HepG2 (cell line): ENCODE data around the gene CABLES2. TPM values are rescaled to one million over a fixed set of nuclear protein-coding genes. Genes with fewer than 3 reads are reported as not detected.

ENCODE experiments used
- CREB1 ChIP-seq, 2 experiments: fragments of 450-650 bp in 1 of 2; IDR thresholded peaks; 2 replicates each; pipeline ENCODE4 v1.6.1; 2016 to 2017; ENCODE audit warnings: control low read depth in 1 of 2, mild to moderate bottlenecking in 1 of 2, missing compliant biosample characterization in 1 of 2, missing genetic modification characterization in 1 of 2
- ETV5 ChIP-seq: IDR thresholded peaks from 2 replicates; pipeline ENCODE4 v1.6.1; 2018; ENCODE audit warnings: missing biosample characterization, missing genetic modification reagents, inconsistent platforms, borderline replicate concordance
- FLYWCH1 ChIP-seq: sonication (generic); formaldehyde crosslinking; IDR thresholded peaks from 2 replicates; pipeline ENCODE4 v1.8.1; 2023; ENCODE audit warnings: mild to moderate bottlenecking, missing genetic modification reagents
- FOXO1 ChIP-seq: sonication (generic); formaldehyde crosslinking; IDR thresholded peaks from 2 replicates; pipeline ENCODE4 v1.4.0; 2020; ENCODE audit warnings: missing genetic modification reagents
- FOXP1 ChIP-seq, 2 experiments: fragments of 450-650 bp in 1 of 2; IDR thresholded peaks; 2 replicates each; pipeline ENCODE4 v1.6.1; 2017 to 2018; ENCODE audit warnings: antibody characterized with exemption in 1 of 2
- MTA1 ChIP-seq: sonication (generic); formaldehyde crosslinking; IDR thresholded peaks from 2 replicates; pipeline ENCODE4 v1.4.0; 2020; ENCODE audit warnings: missing genetic modification reagents, mild to moderate bottlenecking, borderline replicate concordance
- NFYC ChIP-seq: IDR thresholded peaks from 2 replicates; pipeline ENCODE4 v1.6.1; 2016; ENCODE audit warnings: missing genetic modification reagents, missing compliant biosample characterization
- PHF20 ChIP-seq: sonication (generic); formaldehyde crosslinking; IDR thresholded peaks from 2 replicates; pipeline ENCODE4 v1.5.0; 2020; ENCODE audit warnings: mild to moderate bottlenecking, missing genetic modification reagents
- SMYD3 ChIP-seq: sonication (generic); formaldehyde crosslinking; IDR thresholded peaks from 2 replicates; pipeline ENCODE4 v1.8.1; 2023; ENCODE audit warnings: mild to moderate bottlenecking, missing genetic modification reagents
- TSC22D2 ChIP-seq: sonication (generic); formaldehyde crosslinking; IDR thresholded peaks from 2 replicates; pipeline ENCODE4 v1.5.1; 2020; ENCODE audit warnings: missing genetic modification reagents, mild to moderate bottlenecking, borderline replicate concordance
- ZNF136 ChIP-seq: sonication (generic); formaldehyde crosslinking; IDR thresholded peaks from 2 replicates; pipeline ENCODE4 v1.8.1; 2022; ENCODE audit warnings: low read depth, mild to moderate bottlenecking, moderate library complexity, missing genetic modification reagents
- ZSCAN25 ChIP-seq: sonication (generic); formaldehyde crosslinking; IDR thresholded peaks from 2 replicates; pipeline ENCODE4 v1.8.0; 2022; ENCODE audit warnings: mild to moderate bottlenecking, missing genetic modification reagents
- polyA plus RNA-seq, 8 experiments: library from polyadenylated mRNA; depleted of rRNA in 3 of 8; stranded (reverse) in 7 of 8; unstranded in 1 of 8; fragments of >200 nt; fragmentation: Illumina TruSeq in 4 of 8; extraction: Trizol in 4 of 8; gene quantifications; 2 replicates each; pipeline versions ENCODE4 v1.2.1 to v1.2.3, GENCODE V29; 2011 to 2016; ENCODE audit warnings: low read depth in 4 of 8, missing spikeins in 1 of 8, mixed read lengths in 1 of 8; ENCODE audit not compliant: insufficient read depth in 1 of 8
- total RNA-seq, 5 experiments: library from RNA; depleted of rRNA; stranded (reverse); fragments of >200 nt; fragmentation: Illumina TruSeq; extraction: Trizol; gene quantifications; 2 replicates each; pipeline ENCODE4 v1.2.3, GENCODE V29; 2016; ENCODE audit warnings: low read depth in 1 of 5
- TF ChIP-seq, protein P1 (sequence below): sonication (generic); formaldehyde crosslinking; IDR thresholded peaks from 2 replicates; pipeline ENCODE4 v1.5.0; 2020; ENCODE audit warnings: mild to moderate bottlenecking, missing genetic modification reagents, borderline replicate concordance
- TF ChIP-seq, protein P2 (sequence below): sonication (generic); formaldehyde crosslinking; IDR thresholded peaks from 2 replicates; pipeline ENCODE4 v1.4.0; 2020; ENCODE audit warnings: mild to moderate bottlenecking, missing genetic modification reagents
- TF ChIP-seq, protein P3 (sequence below): sonication (generic); formaldehyde crosslinking; IDR thresholded peaks from 2 replicates; pipeline ENCODE4 v1.4.0; 2020; ENCODE audit warnings: mild to moderate bottlenecking, missing genetic modification reagents
- TF ChIP-seq, protein P4 (sequence below): sonication (generic); formaldehyde crosslinking; IDR thresholded peaks from 2 replicates; pipeline ENCODE4 v1.9.0; 2021; ENCODE audit warnings: missing genetic modification reagents, mild to moderate bottlenecking, borderline replicate concordance

CABLES2 gene
- total and polyA plus RNA-seq, 2 of the 13 experiments (the other 11 are each of a cell fraction or from before 2014, with no cell fraction given): 5.2 to 9.7 TPM

DNA sequence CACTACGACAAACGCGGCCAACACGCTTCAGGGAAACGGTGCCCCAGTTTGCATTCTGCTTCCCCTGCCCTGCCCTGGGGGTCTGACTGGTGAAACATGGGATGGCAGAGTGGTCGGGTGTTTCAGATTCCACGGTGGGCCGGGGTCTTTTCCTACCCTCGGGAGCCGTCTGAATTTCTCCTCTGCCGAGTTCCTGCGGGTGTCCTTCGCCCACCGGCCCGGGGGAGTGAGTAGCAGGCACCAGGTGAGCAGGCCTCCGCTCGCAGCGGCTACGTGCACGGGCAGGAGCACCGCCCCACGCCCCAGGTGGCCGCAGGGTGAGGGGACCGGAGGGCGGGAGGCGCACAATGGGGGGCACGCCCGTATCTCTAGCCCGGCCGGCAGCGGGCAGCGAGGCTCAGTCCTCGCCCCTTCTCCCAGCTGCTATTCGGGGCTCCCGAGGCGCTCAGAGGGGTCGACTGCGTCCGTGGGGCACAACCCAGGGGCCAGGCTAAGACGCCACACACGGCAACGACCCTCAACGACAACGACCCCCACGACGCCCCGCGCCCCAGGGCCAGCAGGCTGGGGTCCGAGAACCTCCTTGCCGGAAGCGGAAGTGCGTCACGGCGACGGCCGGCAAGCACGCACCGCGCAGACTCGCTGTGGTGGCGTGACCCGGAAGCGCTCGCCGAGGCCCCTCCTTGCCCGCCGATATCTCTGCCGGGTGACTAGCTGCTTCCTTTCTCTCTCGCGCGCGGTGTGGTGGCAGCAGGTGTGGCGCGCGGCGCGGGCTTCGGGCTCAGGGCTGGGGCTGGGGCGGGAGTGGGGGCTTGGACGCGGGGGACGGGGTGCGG, 20.5 kb downstream of the CABLES2 start, which contains the start of gene RPS21 (continued):
- TF ChIP-seq, protein P1, sequence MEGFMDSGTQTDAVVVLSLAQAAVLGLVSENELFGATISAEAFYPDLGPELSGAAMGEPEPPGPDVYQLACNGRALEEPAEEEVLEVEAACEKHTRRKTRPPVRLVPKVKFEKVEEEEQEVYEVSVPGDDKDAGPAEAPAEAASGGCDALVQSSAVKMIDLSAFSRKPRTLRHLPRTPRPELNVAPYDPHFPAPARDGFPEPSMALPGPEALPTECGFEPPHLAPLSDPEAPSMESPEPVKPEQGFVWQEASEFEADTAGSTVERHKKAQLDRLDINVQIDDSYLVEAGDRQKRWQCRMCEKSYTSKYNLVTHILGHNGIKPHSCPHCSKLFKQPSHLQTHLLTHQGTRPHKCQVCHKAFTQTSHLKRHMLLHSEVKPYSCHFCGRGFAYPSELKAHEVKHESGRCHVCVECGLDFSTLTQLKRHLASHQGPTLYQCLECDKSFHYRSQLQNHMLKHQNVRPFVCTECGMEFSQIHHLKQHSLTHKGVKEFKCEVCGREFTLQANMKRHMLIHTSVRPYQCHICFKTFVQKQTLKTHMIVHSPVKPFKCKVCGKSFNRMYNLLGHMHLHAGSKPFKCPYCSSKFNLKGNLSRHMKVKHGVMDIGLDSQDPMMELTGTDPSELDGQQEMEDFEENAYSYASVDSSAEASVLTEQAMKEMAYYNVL (CRISPR knock-in tag): 0 out of 2 replicates have a peak, but pooled peaks have one; percentile 78
- TF ChIP-seq ZNF136: no peak
- peak; percentile 46; the same call in 1 of the 2 replicates for TF ChIP-seq NFYC
- TF ChIP-seq, protein P2, sequence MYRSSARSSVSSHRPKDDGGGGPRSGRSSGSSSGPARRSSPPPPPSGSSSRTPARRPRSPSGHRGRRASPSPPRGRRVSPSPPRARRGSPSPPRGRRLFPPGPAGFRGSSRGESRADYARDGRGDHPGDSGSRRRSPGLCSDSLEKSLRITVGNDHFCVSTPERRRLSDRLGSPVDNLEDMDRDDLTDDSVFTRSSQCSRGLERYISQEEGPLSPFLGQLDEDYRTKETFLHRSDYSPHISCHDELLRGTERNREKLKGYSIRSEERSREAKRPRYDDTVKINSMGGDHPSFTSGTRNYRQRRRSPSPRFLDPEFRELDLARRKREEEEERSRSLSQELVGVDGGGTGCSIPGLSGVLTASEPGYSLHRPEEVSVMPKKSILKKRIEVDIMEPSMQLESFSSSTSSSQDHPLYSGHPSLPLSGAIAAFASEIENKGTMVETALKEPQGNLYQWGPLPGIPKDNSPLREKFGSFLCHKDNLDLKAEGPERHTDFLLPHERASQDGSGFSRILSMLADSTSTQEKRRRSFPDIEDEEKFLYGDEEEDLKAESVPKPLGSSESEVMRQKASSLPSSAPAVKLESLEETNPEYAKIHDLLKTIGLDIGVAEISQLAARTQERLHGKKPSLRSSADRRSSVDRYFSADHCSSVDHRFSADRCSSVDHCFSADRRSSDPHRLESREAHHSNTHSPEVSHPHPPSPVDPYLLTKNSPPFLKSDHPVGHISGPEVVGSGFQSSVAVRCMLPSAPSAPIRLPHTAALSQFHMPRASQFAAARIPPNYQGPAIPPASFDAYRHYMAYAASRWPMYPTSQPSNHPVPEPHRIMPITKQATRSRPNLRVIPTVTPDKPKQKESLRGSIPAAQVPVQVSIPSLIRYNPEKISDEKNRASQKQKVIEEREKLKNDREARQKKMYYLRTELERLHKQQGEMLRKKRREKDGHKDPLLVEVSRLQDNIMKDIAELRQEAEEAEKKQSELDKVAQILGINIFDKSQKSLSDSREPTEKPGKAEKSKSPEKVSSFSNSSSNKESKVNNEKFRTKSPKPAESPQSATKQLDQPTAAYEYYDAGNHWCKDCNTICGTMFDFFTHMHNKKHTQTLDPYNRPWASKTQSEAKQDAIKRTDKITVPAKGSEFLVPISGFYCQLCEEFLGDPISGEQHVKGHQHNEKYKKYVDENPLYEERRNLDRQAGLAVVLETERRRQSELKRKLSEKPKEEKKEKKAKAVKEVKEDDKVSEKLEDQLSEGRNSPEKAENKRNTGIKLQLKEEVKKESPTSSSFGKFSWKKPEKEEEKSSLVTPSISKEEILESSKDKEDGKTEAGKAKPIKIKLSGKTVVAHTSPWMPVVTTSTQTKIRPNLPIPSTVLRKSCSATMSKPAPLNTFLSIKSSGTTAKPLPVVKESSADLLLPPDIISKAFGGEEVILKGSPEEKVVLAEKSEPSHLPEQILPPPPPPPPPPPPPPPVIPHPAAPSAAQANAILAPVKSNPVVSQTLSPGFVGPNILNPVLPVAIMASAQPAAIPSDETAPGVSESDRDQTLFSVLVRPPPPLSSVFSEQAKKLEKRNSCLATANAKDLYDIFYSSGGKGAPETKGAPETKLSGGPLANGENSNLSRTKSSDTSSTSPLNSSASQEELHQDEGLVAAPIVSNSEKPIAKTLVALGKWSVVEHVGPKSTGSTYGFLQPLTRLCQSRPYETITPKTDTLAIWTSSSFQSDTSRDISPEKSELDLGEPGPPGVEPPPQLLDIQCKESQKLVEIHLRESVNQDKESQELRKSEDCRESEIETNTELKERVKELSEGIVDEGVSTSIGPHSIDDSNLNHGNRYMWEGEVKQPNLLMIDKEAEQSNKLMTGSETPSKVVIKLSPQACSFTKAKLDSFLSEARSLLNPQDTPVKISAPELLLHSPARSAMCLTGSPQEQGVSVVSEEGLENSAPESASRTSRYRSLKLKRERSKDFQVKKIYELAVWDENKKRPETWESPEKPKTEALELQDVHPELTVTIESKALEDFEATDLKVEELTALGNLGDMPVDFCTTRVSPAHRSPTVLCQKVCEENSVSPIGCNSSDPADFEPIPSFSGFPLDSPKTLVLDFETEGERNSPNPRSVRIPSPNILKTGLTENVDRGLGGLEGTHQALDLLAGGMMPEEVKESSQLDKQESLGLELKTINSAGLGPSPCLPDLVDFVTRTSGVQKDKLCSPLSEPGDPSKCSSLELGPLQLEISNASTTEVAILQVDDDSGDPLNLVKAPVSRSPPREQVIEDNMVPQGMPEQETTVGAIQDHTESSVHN: peak; percentile 93; the same call in 1 of the 2 replicates
- TF ChIP-seq FLYWCH1 (CRISPR knock-in tag): no peak
- TF ChIP-seq, protein P3, sequence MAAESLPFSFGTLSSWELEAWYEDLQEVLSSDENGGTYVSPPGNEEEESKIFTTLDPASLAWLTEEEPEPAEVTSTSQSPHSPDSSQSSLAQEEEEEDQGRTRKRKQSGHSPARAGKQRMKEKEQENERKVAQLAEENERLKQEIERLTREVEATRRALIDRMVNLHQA (CRISPR knock-in tag): no peak
- TF ChIP-seq FOXP1 (IDR thresholded peaks at IDR 0.05): no peak
- TF ChIP-seq FOXP1 (CRISPR knock-in tag; IDR thresholded peaks at IDR 0.05): no peak
- TF ChIP-seq ZSCAN25: no peak; the same call in 1 of the 2 replicates
- TF ChIP-seq ETV5 (CRISPR knock-in tag): peak; percentile 91
- TF ChIP-seq MTA1 (CRISPR knock-in tag): peak; percentile 94
- TF ChIP-seq, protein P4, sequence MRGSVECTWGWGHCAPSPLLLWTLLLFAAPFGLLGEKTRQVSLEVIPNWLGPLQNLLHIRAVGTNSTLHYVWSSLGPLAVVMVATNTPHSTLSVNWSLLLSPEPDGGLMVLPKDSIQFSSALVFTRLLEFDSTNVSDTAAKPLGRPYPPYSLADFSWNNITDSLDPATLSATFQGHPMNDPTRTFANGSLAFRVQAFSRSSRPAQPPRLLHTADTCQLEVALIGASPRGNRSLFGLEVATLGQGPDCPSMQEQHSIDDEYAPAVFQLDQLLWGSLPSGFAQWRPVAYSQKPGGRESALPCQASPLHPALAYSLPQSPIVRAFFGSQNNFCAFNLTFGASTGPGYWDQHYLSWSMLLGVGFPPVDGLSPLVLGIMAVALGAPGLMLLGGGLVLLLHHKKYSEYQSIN: 0 out of 2 replicates have a peak, but pooled peaks have one; percentile 34
- no peak for TF ChIP-seq SMYD3
- peak; percentile 93 for TF ChIP-seq TSC22D2 (CRISPR knock-in tag)
- peak; percentile 98 for TF ChIP-seq PHF20 (CRISPR knock-in tag)
- TF ChIP-seq CREB1 (IDR thresholded peaks at IDR 0.05): peak; percentile 96
- TF ChIP-seq CREB1 (CRISPR knock-in tag; IDR thresholded peaks at IDR 0.05): peak; percentile 94
- peak; percentile 89 for TF ChIP-seq FOXO1
